ENCODE results near the gene RNF223.

Gene RNF223

GRCh38 chr1:1112237-1112985 is 38.3 kb upstream of the RNF223 start:
- no peaks in the 10 kb centered on the region for H3K9me3 ChIP-seq (ENCODE audit: insufficient read depth, low read length)
- no peak overlapping the region for H3K4me3 ChIP-seq (ENCODE audit: low read length)
- H3K4me2 ChIP-seq (ENCODE audit: low read length), result no peak overlapping the region
- H3K4me1 ChIP-seq (ENCODE audit: low read length), result peaks cover 5% of the 10 kb centered on the region
- H3K36me3 ChIP-seq (replicated peaks; ENCODE audit: low read depth, low read length), result peaks cover 15% of the 10 kb centered on the region
- peaks cover 3% of the 10 kb centered on the region for H3K27me3 ChIP-seq (ENCODE audit: low read depth, low read length)
- H2AFZ ChIP-seq (ENCODE audit: low read depth, low read length), result no peak overlapping the region
- H3K79me2 ChIP-seq (ENCODE audit: low read length), result peaks cover 49% of the 10 kb centered on the region
- H3K9ac ChIP-seq (ENCODE audit: low read length), result no peak overlapping the region
- H4K20me1 ChIP-seq (ENCODE audit: insufficient read depth, low read length), result no peaks in the 10 kb centered on the region; the same call in 1 of the 2 replicates
- TF ChIP-seq CTCF (IDR thresholded peaks at IDR 0.05; ENCODE audit: low read depth, low read length) (no peak), EZH2phosphoT487 (IDR thresholded peaks at IDR 0.05; ENCODE audit: low read depth) (no peak)
- H3K27ac ChIP-seq (ENCODE audit: low read length), result no peak overlapping the region

GRCh38 chr1:1111516-1112236 is 37.6 kb upstream of the RNF223 start:
- Histone ChIP-seq H3K4me2 (ENCODE audit: low read length) (no peak overlapping the region), H3K36me3 (replicated peaks; ENCODE audit: low read depth, low read length) (peaks cover 15% of the 10 kb centered on the region), H2AFZ (ENCODE audit: low read depth, low read length) (no peak overlapping the region), H3K9ac (ENCODE audit: low read length) (no peak overlapping the region), H3K9me3 (ENCODE audit: insufficient read depth, low read length) (no peaks in the 10 kb centered on the region), H3K4me1 (ENCODE audit: low read length) (peaks cover 5% of the 10 kb centered on the region), H3K79me2 (ENCODE audit: low read length) (peaks cover 56% of the 10 kb centered on the region), H4K20me1 (ENCODE audit: insufficient read depth, low read length) (no peaks in the 10 kb centered on the region; the same call in 1 of the 2 replicates), H3K4me3 (ENCODE audit: low read length) (no peak overlapping the region), H3K27me3 (ENCODE audit: low read depth, low read length) (no peaks in the 10 kb centered on the region), H3K27ac (ENCODE audit: low read length) (no peak overlapping the region)
- TF ChIP-seq EZH2phosphoT487 (IDR thresholded peaks at IDR 0.05; ENCODE audit: low read depth) (no peak), CTCF (IDR thresholded peaks at IDR 0.05; ENCODE audit: low read depth, low read length) (no peak)

- Histone ChIP-seq H4K20me1 (ENCODE audit: insufficient read depth, low read length) (no peaks in the 10 kb centered on the region; the same call in 1 of the 2 replicates), H3K27me3 (ENCODE audit: low read depth, low read length) (no peaks in the 10 kb centered on the region), H3K27ac (ENCODE audit: low read length) (no peak overlapping the region), H3K79me2 (ENCODE audit: low read length) (peaks cover 65% of the 10 kb centered on the region), H3K36me3 (replicated peaks; ENCODE audit: low read depth, low read length) (peaks cover 21% of the 10 kb centered on the region), H2AFZ (ENCODE audit: low read depth, low read length) (no peak overlapping the region), H3K4me1 (ENCODE audit: low read length) (peaks cover 5% of the 10 kb centered on the region), H3K4me3 (ENCODE audit: low read length) (no peak overlapping the region), H3K9ac (ENCODE audit: low read length) (no peak overlapping the region), H3K9me3 (ENCODE audit: insufficient read depth, low read length) (no peaks in the 10 kb centered on the region), H3K4me2 (ENCODE audit: low read length) (no peak overlapping the region)
- TF ChIP-seq CTCF (IDR thresholded peaks at IDR 0.05; ENCODE audit: low read depth, low read length) (no peak), EZH2phosphoT487 (IDR thresholded peaks at IDR 0.05; ENCODE audit: low read depth) (no peak)
Measured at GRCh38 chr1:1110561-1110971, 36.5 kb upstream of the RNF223 start.

GRCh38 chr1:1109743-1110142 is 35.6 kb upstream of the RNF223 start:
- Histone ChIP-seq H3K4me3 (ENCODE audit: low read length) (no peak overlapping the region), H3K4me2 (ENCODE audit: low read length) (no peak overlapping the region), H3K27ac (ENCODE audit: low read length) (no peak overlapping the region), H2AFZ (ENCODE audit: low read depth, low read length) (no peak overlapping the region), H4K20me1 (ENCODE audit: insufficient read depth, low read length) (no peaks in the 10 kb centered on the region; the same call in 1 of the 2 replicates), H3K79me2 (ENCODE audit: low read length) (peaks cover 59% of the 10 kb centered on the region), H3K9me3 (ENCODE audit: insufficient read depth, low read length) (no peaks in the 10 kb centered on the region), H3K4me1 (ENCODE audit: low read length) (peaks cover under 1% of the 10 kb centered on the region), H3K36me3 (replicated peaks; ENCODE audit: low read depth, low read length) (peaks cover 21% of the 10 kb centered on the region), H3K9ac (ENCODE audit: low read length) (no peak overlapping the region), H3K27me3 (ENCODE audit: low read depth, low read length) (no peaks in the 10 kb centered on the region)
- TF ChIP-seq CTCF (IDR thresholded peaks at IDR 0.05; ENCODE audit: low read depth, low read length), result no peak
- no peak for TF ChIP-seq EZH2phosphoT487 (IDR thresholded peaks at IDR 0.05; ENCODE audit: low read depth)

Measured in OCI-LY3 (cell line).